Lower leg skin (tissue), 4 donors: ENCODE measurements around the gene TMEM30B. TPM values are rescaled to one million over a fixed set of nuclear protein-coding genes. Genes with fewer than 3 reads are reported as not detected.

ENCODE experiments used
- DNase-seq, 2 donors: peaks; one replicate each; pipeline ENCODE4 v3.0.0-alpha.2; 2019; ENCODE audit warnings: low spot score in 2 of 2
- H3K4me3 ChIP-seq: fragments of 200-600 bp; sonication (generic); 2 replicates; pipeline ENCODE4 v1.5.1; 2017; ENCODE audit warnings: mild to moderate bottlenecking, low read depth; ENCODE audit not compliant: poor library complexity, severe bottlenecking
- POLR2A ChIP-seq, 2 donors: fragments of 450-650 bp; IDR thresholded peaks; one replicate each; pipeline ENCODE4 v1.6.1; 2016 to 2017; ENCODE audit warnings: antibody characterized with exemption in 2 of 2, mild to moderate bottlenecking in 1 of 2, moderate library complexity in 1 of 2
- WGBS, 2 donors: methylation state at CpG; one replicate each; pipeline ENCODE4 v1.1.5; 2018; 5-methylcytosine and 5-hydroxymethylcytosine counted together
- intact Hi-C: fragments of 100-400 bp; cut with DNase I; formaldehyde crosslinking; loops from one replicate; pipeline ENCODE4 v1.15.0; 2023; ENCODE audit warnings: low total_unique reads
- total RNA-seq, 4 donors: library from RNA; depleted of rRNA; stranded (reverse); fragments of >200 nt; gene quantifications; one replicate each; pipeline ENCODE4 v1.1.0, GENCODE V29; 2016
- TF ChIP-seq, protein P1 (sequence below), 3 donors: fragments of 450-650 bp; IDR thresholded peaks; one replicate each; pipeline ENCODE4 v1.5.1; 2016; ENCODE audit warnings: antibody characterized with exemption in 3 of 3, mild to moderate bottlenecking in 3 of 3, moderate library complexity in 2 of 3

TMEM30B gene
- total RNA-seq, 4 donors from 2014 or later = 25.1 to 43.6 (median 34.8) TPM

DNA sequence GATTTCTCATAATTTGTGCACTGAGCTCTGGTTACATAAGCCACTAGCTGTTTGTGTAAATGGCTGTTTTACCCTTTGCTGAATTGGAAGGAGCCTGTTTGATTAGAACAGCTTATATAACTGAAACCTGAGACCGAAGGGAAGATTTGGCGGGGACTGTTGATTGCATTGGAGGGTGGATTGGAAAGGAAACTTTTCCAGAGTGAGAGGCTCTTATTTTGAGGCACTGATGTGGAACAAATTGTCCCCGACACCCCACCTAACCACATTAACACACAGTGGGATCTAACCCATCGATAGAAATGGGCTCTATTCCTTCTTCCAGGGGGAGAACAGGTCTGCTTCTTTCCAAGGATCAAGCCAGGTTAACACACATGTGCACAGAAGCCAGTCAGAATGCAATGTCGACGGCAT lies 51.7 kb downstream of the TMEM30B start:
- H3K4me3 ChIP-seq = no peak overlapping the region
- intact Hi-C loops = no loop called here
- TF ChIP-seq, protein P1, sequence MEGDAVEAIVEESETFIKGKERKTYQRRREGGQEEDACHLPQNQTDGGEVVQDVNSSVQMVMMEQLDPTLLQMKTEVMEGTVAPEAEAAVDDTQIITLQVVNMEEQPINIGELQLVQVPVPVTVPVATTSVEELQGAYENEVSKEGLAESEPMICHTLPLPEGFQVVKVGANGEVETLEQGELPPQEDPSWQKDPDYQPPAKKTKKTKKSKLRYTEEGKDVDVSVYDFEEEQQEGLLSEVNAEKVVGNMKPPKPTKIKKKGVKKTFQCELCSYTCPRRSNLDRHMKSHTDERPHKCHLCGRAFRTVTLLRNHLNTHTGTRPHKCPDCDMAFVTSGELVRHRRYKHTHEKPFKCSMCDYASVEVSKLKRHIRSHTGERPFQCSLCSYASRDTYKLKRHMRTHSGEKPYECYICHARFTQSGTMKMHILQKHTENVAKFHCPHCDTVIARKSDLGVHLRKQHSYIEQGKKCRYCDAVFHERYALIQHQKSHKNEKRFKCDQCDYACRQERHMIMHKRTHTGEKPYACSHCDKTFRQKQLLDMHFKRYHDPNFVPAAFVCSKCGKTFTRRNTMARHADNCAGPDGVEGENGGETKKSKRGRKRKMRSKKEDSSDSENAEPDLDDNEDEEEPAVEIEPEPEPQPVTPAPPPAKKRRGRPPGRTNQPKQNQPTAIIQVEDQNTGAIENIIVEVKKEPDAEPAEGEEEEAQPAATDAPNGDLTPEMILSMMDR (IDR thresholded peaks at IDR 0.05) = no peak
- no peak for TF ChIP-seq POLR2A (IDR thresholded peaks at IDR 0.05)
- WGBS, 2 donors = 64 to 74% methylated on average over 6 of the region's 6 CpGs
- DNase-seq = no peak

GRCh38 chr14:61227884-61228591 lies 53.1 kb downstream of the TMEM30B start:
- TF ChIP-seq, protein P1 (IDR thresholded peaks at IDR 0.05) = no peak
- no peak for TF ChIP-seq POLR2A (IDR thresholded peaks at IDR 0.05)
- no peak overlapping the region for H3K4me3 ChIP-seq
- WGBS, 2 donors = 84% methylated on average over 6 of the region's 6 CpGs
- DNase-seq = no peak
- intact Hi-C loops = no loop called here

Other genes starting within 250 kb of the TMEM30B start
- 100 to 1,000 TPM in 1 of 4 donors, 10 to 100 TPM in 3; 57.3 to 103 (median 66.7) TPM for gene PRKCH, start 40.2 kb upstream of the TMEM30B start, total RNA-seq